ENCODE data around the gene KIAA0825. TPM values are rescaled to one million over a fixed set of nuclear protein-coding genes. Genes with fewer than 3 reads are reported as not detected.

Gene KIAA0825
- total RNA-seq, 2 experiments from 2014 or later, result 0.19 to 0.32 TPM

DNA sequence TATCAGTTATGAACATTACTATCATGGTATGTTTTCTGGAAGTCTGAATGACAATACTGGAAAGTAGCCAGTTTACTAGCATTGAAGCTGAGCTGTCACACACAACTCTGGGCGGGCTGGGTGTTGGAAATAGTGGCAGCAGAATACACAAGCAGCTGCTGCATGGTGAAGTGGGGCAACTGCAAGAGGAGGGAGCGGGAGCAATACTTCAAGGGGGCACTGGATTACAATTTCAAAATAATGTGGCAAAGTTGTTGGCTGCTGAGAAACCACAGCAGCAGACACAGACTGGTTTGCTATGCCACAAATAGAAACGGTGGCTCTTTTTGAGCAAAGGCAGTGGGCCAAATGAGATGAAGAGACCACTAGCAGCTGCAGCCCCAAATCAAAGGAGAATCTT, 350.2 kb downstream of the KIAA0825 start:
- Histone ChIP-seq H3K79me2 (ENCODE audit: insufficient read depth, low read depth, low read length) (no peaks in the 10 kb centered on the region), H3K4me3 (ENCODE audit: low read depth, low read length, poor library complexity, severe bottlenecking) (no peak overlapping the region), H3K9me2 (ENCODE audit: insufficient read depth, low read length) (no peaks in the 10 kb centered on the region), H3K9me3 (ENCODE audit: low read length) (no peaks in the 10 kb centered on the region), H3K4me2 (ENCODE audit: low read length) (no peak overlapping the region), H3K36me3 (ENCODE audit: insufficient read depth, low read length) (no peaks in the 10 kb centered on the region), H3K27ac (ENCODE audit: low read depth, low read length, poor library complexity, severe bottlenecking) (no peak overlapping the region), H4K20me1 (ENCODE audit: insufficient read depth, low read length) (no peaks in the 10 kb centered on the region), H3K4me1 (ENCODE audit: insufficient read depth, low read length, poor library complexity, severe bottlenecking) (no peaks in the 10 kb centered on the region), H2AFZ (ENCODE audit: low read length) (no peak overlapping the region)
- intact Hi-C loops (cut with micrococcal nuclease; ENCODE audit: unreplicated experiment), result no loop called here
- BruUV-seq (replicated peaks), result no TSS peak
- CTCF ChIA-PET (ENCODE audit: unreplicated experiment), result no interaction called here
- DNase-seq (ENCODE audit: low spot score), result no peak
- no peak for TF ChIP-seq EZH2phosphoT487 (IDR thresholded peaks at IDR 0.05; ENCODE audit: borderline replicate concordance, low read depth, low read length)
- POLR2A ChIA-PET, result no interaction called here

DNA sequence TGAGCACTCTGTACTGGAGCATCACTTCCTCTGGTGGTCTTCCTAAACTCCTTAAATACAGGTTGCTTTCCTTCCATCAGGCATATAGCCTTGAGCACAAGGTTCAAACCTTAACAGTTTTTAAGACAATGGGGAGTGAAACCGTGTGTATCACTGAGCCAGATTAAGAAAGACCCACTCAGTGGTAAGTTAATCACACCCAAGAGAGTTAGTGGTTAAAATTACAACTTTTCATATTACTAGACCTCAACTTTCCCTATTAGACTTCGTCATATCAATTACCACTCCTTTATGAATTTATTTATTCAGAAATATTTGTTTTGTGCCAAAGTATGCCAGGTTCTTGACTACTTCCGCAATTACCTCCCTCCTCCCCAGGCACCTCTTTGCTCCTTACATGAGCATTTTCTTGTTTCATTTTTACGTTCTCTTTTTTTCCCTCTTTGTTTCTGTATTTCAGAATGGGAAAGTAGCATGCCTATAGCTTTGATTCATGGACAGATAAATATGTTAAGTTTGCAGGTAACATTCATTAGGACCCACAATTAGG, 351.0 kb downstream of the KIAA0825 start:
- ChIA-PET POLR2A (no interaction called here), CTCF (ENCODE audit: unreplicated experiment) (no interaction called here)
- Histone ChIP-seq H4K20me1 (ENCODE audit: insufficient read depth, low read length) (no peaks in the 10 kb centered on the region), H3K9me2 (ENCODE audit: insufficient read depth, low read length) (no peaks in the 10 kb centered on the region), H3K36me3 (ENCODE audit: insufficient read depth, low read length) (no peaks in the 10 kb centered on the region), H3K79me2 (ENCODE audit: insufficient read depth, low read depth, low read length) (no peaks in the 10 kb centered on the region), H3K4me3 (ENCODE audit: low read depth, low read length, poor library complexity, severe bottlenecking) (no peak overlapping the region), H3K27ac (ENCODE audit: low read depth, low read length, poor library complexity, severe bottlenecking) (no peak overlapping the region), H3K4me2 (ENCODE audit: low read length) (no peak overlapping the region), H3K4me1 (ENCODE audit: insufficient read depth, low read length, poor library complexity, severe bottlenecking) (no peaks in the 10 kb centered on the region), H2AFZ (ENCODE audit: low read length) (no peak overlapping the region), H3K9me3 (ENCODE audit: low read length) (no peaks in the 10 kb centered on the region)
- no peak for DNase-seq (ENCODE audit: low spot score)
- TF ChIP-seq, protein P1, sequence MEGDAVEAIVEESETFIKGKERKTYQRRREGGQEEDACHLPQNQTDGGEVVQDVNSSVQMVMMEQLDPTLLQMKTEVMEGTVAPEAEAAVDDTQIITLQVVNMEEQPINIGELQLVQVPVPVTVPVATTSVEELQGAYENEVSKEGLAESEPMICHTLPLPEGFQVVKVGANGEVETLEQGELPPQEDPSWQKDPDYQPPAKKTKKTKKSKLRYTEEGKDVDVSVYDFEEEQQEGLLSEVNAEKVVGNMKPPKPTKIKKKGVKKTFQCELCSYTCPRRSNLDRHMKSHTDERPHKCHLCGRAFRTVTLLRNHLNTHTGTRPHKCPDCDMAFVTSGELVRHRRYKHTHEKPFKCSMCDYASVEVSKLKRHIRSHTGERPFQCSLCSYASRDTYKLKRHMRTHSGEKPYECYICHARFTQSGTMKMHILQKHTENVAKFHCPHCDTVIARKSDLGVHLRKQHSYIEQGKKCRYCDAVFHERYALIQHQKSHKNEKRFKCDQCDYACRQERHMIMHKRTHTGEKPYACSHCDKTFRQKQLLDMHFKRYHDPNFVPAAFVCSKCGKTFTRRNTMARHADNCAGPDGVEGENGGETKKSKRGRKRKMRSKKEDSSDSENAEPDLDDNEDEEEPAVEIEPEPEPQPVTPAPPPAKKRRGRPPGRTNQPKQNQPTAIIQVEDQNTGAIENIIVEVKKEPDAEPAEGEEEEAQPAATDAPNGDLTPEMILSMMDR (conservative IDR thresholded peaks at IDR 0.05; ENCODE audit: low read length), result no peak
- no peak for TF ChIP-seq EZH2phosphoT487 (IDR thresholded peaks at IDR 0.05; ENCODE audit: borderline replicate concordance, low read depth, low read length)
- intact Hi-C loops (cut with micrococcal nuclease; ENCODE audit: unreplicated experiment), result no loop called here
- BruUV-seq (replicated peaks), result no TSS peak

DNA sequence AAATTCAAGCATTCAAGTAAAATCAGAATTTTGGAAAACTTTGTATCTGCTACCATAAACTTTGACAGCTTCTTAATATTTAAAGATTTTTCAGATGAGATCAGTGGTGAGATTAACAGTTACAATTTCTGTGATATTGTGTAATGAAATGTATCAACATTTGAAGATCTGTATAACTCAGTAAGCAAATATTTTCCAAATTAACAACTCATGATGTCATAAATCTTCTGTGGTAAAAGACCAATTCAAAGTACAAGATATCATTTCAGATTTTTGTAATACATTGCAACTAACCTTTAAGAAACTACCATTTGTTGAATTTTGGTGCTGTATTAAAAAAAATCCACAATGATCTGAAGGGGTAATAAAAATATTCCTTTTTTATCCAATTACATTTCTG, 352.2 kb downstream of the KIAA0825 start:
- no peaks in the 10 kb centered on the region for H3K79me2 ChIP-seq (ENCODE audit: insufficient read depth, low read depth, low read length)
- intact Hi-C loops (cut with micrococcal nuclease; ENCODE audit: unreplicated experiment), result no loop called here
- no peak overlapping the region for H3K4me2 ChIP-seq (ENCODE audit: low read length)
- no TSS peak for BruUV-seq (replicated peaks)
- no peak for DNase-seq (ENCODE audit: low spot score)
- H3K4me1 ChIP-seq (ENCODE audit: insufficient read depth, low read length, poor library complexity, severe bottlenecking), result no peaks in the 10 kb centered on the region
- H3K36me3 ChIP-seq (ENCODE audit: insufficient read depth, low read length), result no peaks in the 10 kb centered on the region
- no peak overlapping the region for H3K4me3 ChIP-seq (ENCODE audit: low read depth, low read length, poor library complexity, severe bottlenecking)
- H2AFZ ChIP-seq (ENCODE audit: low read length), result no peak overlapping the region
- no peaks in the 10 kb centered on the region for H4K20me1 ChIP-seq (ENCODE audit: insufficient read depth, low read length)
- CTCF ChIA-PET (ENCODE audit: unreplicated experiment), result no interaction called here
- TF ChIP-seq EZH2phosphoT487 (IDR thresholded peaks at IDR 0.05; ENCODE audit: borderline replicate concordance, low read depth, low read length), result no peak
- TF ChIP-seq, protein P1 (conservative IDR thresholded peaks at IDR 0.05; ENCODE audit: low read length), result no peak
- POLR2A ChIA-PET, result no interaction called here
- no peak overlapping the region for H3K27ac ChIP-seq (ENCODE audit: low read depth, low read length, poor library complexity, severe bottlenecking)
- H3K9me3 ChIP-seq (ENCODE audit: low read length), result no peaks in the 10 kb centered on the region
- no peaks in the 10 kb centered on the region for H3K9me2 ChIP-seq (ENCODE audit: insufficient read depth, low read length)
